ENCODE data around the gene CBX4. TPM values are rescaled to one million over a fixed set of nuclear protein-coding genes. Genes with fewer than 3 reads are reported as not detected.

The CBX4 gene
- total RNA-seq, 1 experiment from 2014 or later = 53.5 TPM

- Histone ChIP-seq H3K4me3 (ENCODE audit: low read length) (no peak overlapping the region), H3K27me3 (ENCODE audit: low read length) (peaks cover 33% of the 10 kb centered on the region), H3K4me1 (ENCODE audit: insufficient read depth, low read length) (peaks cover 26% of the 10 kb centered on the region; the same call in 1 of the 2 replicates), H4K20me1 (ENCODE audit: low read length) (no peaks in the 10 kb centered on the region), H3K27ac (ENCODE audit: low read length) (no peak overlapping the region), H2AFZ (ENCODE audit: low read length) (0 out of 2 replicates have a peak overlapping the region, but pooled peaks have one; percentile 86), H3K9ac (ENCODE audit: low read length) (no peak overlapping the region), H3K79me2 (ENCODE audit: low read length) (no peaks in the 10 kb centered on the region), H3K4me2 (ENCODE audit: low read length) (no peak overlapping the region), H3K36me3 (ENCODE audit: low read depth, low read length) (no peaks in the 10 kb centered on the region), H3K9me3 (ENCODE audit: low read length) (no peaks in the 10 kb centered on the region), H3K9me2 (replicated peaks; ENCODE audit: low read length) (no peaks in the 10 kb centered on the region), H3F3A (ENCODE audit: low read length, unreplicated experiment) (no peaks in the 10 kb centered on the region)
- ChIA-PET CTCF (no interaction called here), POLR2A (ENCODE audit: unreplicated experiment) (no interaction called here)
- BruUV-seq (replicated peaks) = no TSS peak
- intact Hi-C loops (cut with micrococcal nuclease) = no loop called here
- DNase-seq (no peak), ATAC-seq (no peak)
- TF ChIP-seq EZH2phosphoT487 (IDR thresholded peaks at IDR 0.05; ENCODE audit: borderline replicate concordance, low read length) = no peak
These were observed 6.3 kb upstream of the CBX4 start for GRCh38 chr17:79845601-79845949.

GRCh38 chr17:79844869-79845600 is 5.8 kb upstream of the CBX4 start:
- BruUV-seq (replicated peaks) = no TSS peak
- TF ChIP-seq EZH2phosphoT487 (IDR thresholded peaks at IDR 0.05; ENCODE audit: borderline replicate concordance, low read length) (no peak), CTCF (conservative IDR thresholded peaks at IDR 0.05; ENCODE audit: low read depth, low read length) (peak; percentile 72)
- H3K9me3 ChIP-seq (ENCODE audit: low read length) = no peaks in the 10 kb centered on the region
- H3K4me1 ChIP-seq (ENCODE audit: insufficient read depth, low read length) = peaks cover 28% of the 10 kb centered on the region
- intact Hi-C loops (cut with micrococcal nuclease) = loop anchor here (1.0 to 5.0 kb wide), 2 partner anchors 48 to 146 kb away; partner anchors contain the start of gene CBX8
- no peaks in the 10 kb centered on the region for H3K9me2 ChIP-seq (replicated peaks; ENCODE audit: low read length)
- H3K36me3 ChIP-seq (ENCODE audit: low read depth, low read length) = no peaks in the 10 kb centered on the region
- no peak overlapping the region for H3K9ac ChIP-seq (ENCODE audit: low read length)
- no peaks in the 10 kb centered on the region for H4K20me1 ChIP-seq (ENCODE audit: low read length)
- peak overlapping the region; percentile 100 for H3K4me2 ChIP-seq (ENCODE audit: low read length)
- ChIA-PET POLR2A (ENCODE audit: unreplicated experiment) (no interaction called here), CTCF (interaction anchor here (1.0 to 1.2 kb wide), 5 partner anchors 10 to 126 kb away, joined by 3 to 12 read pairs (median 3); partner anchors contain the start of gene CBX8)
- ATAC-seq (peak; percentile 55), DNase-seq (peak; percentile 63)
- H3K4me3 ChIP-seq (ENCODE audit: low read length) = peak overlapping the region; percentile 82
- H3F3A ChIP-seq (ENCODE audit: low read length, unreplicated experiment) = no peaks in the 10 kb centered on the region
- peak overlapping the region; percentile 86 for H2AFZ ChIP-seq (ENCODE audit: low read length)
- peaks cover 38% of the 10 kb centered on the region for H3K27me3 ChIP-seq (ENCODE audit: low read length)
- no peaks in the 10 kb centered on the region for H3K79me2 ChIP-seq (ENCODE audit: low read length)
- H3K27ac ChIP-seq (ENCODE audit: low read length) = no peak overlapping the region

- TF ChIP-seq EZH2 (IDR thresholded peaks at IDR 0.05; ENCODE audit: low read length, unreplicated experiment) (no peak), EZH2phosphoT487 (IDR thresholded peaks at IDR 0.05; ENCODE audit: borderline replicate concordance, low read length) (no peak), CTCF (conservative IDR thresholded peaks at IDR 0.05; ENCODE audit: low read depth, low read length) (no peak)
- Histone ChIP-seq H3K27me3 (ENCODE audit: low read length) (peaks cover 39% of the 10 kb centered on the region), H4K20me1 (ENCODE audit: low read length) (no peaks in the 10 kb centered on the region), H3K4me2 (ENCODE audit: low read length) (peak overlapping the region; percentile 100), H3K27ac (ENCODE audit: low read length) (no peak overlapping the region), H3K79me2 (ENCODE audit: low read length) (no peaks in the 10 kb centered on the region), H3K9ac (ENCODE audit: low read length) (peak overlapping the region; percentile 72), H2AFZ (ENCODE audit: low read length) (peak overlapping the region; percentile 89), H3K9me2 (replicated peaks; ENCODE audit: low read length) (no peaks in the 10 kb centered on the region), H3K4me3 (ENCODE audit: low read length) (peak overlapping the region; percentile 82), H3F3A (ENCODE audit: low read length, unreplicated experiment) (no peaks in the 10 kb centered on the region), H3K9me3 (ENCODE audit: low read length) (no peaks in the 10 kb centered on the region), H3K4me1 (ENCODE audit: insufficient read depth, low read length) (peaks cover 30% of the 10 kb centered on the region), H3K36me3 (ENCODE audit: low read depth, low read length) (no peaks in the 10 kb centered on the region)
- CTCF ChIA-PET = interaction anchor here (0.6 to 1.2 kb wide), 7 partner anchors 9 to 149 kb away, joined by 3 to 12 read pairs (median 3); partner anchors contain the start of gene CBX8
- no TSS peak for BruUV-seq (replicated peaks)
- POLR2A ChIA-PET (ENCODE audit: unreplicated experiment) = interaction anchor here (0.7 kb wide), 1 partner anchor 876 kb away, joined by 4 read pairs; no protein-coding TSS in a partner anchor
- DNase-seq (peak; percentile 68), ATAC-seq (peak; percentile 54)
- intact Hi-C loops (cut with micrococcal nuclease) = loop anchor here (1.0 to 5.0 kb wide), 3 partner anchors 47 to 147 kb away; partner anchors contain the start of gene CBX8
These were observed 4.9 kb upstream of the CBX4 start for GRCh38 chr17:79843816-79844800.

All from PC-3 (cell line).